Colonic mucosa (tissue), 4 donors: ENCODE measurements around the gene AUTS2. TPM values are rescaled to one million over a fixed set of nuclear protein-coding genes. Genes with fewer than 3 reads are reported as not detected.

Experiments
- DNase-seq: peaks from one replicate; pipeline ENCODE4 v3.0.0-alpha.2; 2020
- H3K27ac ChIP-seq: fragments of 200-600 bp; one replicate; pipeline ENCODE4 v1.8.0; 2021
- H3K27me3 ChIP-seq: fragments of 200-600 bp; one replicate; pipeline ENCODE4 v1.8.0; 2021
- H3K36me3 ChIP-seq: fragments of 200-600 bp; one replicate; pipeline ENCODE4 v1.8.0; 2021
- H3K4me1 ChIP-seq: fragments of 200-600 bp; one replicate; pipeline ENCODE4 v1.8.0; 2021; ENCODE audit warnings: mild to moderate bottlenecking
- H3K4me3 ChIP-seq: fragments of 200-600 bp; one replicate; pipeline ENCODE4 v1.8.0; 2021
- H3K9ac ChIP-seq, 2 donors: one replicate each; pipeline ENCODE4 v1.7.0; 2013; ENCODE audit warnings: control low read depth in 2 of 2, low read depth in 2 of 2, low read length in 2 of 2
- H3K9me3 ChIP-seq: fragments of 200-600 bp; one replicate; pipeline ENCODE4 v1.8.0; 2021
- intact Hi-C: fragments of 100-400 bp; cut with DNase I; formaldehyde crosslinking; loops from one replicate; pipeline ENCODE4 v1.14.1; 2022
- total RNA-seq, 2 donors: library from RNA; stranded (reverse); fragmentation: NEBNext Ultra II Directional in 1 of 2; extraction: Animal tissue kit (Norgen Biotek cat#: 25700) in 1 of 2; gene quantifications; one replicate each; pipeline ENCODE4 v1.2.1, GENCODE V29; 2021
- TF ChIP-seq, protein P1 (sequence below): fragments of 200-600 bp; IDR thresholded peaks from one replicate; pipeline ENCODE4 v1.8.0; 2022; ENCODE audit warnings: antibody characterized with exemption, mild to moderate bottlenecking
- donor health status: healthy.
- donor health status: DM: no; HTN: no; CAD: no.
- donor health status: DM: no; HTN: no; CAD: no.

Gene AUTS2
- total RNA-seq, 2 donors from 2014 or later = 39.8 to 42.3 TPM

DNA sequence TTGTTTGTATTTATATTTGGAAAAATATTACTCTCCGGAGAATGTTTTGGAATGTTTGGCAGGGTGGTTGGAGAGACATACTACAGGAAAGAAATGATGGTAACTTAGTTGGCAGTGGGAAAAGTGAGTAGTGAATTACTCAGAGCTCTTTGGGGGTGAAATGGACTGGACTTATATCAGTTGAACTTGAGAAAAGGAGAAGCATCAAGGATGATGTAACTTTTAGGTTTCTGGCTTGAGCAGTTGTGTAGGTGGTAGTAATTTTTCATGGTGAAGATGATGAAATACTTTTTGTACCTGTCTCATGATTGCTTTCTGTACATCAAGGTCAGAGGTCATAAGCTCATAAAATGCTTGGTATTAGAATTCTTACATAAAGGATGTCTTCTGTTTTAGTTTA, 617.2 kb downstream of the AUTS2 start:
- H3K9me3 ChIP-seq = no peaks in the 10 kb centered on the region
- TF ChIP-seq, protein P1, sequence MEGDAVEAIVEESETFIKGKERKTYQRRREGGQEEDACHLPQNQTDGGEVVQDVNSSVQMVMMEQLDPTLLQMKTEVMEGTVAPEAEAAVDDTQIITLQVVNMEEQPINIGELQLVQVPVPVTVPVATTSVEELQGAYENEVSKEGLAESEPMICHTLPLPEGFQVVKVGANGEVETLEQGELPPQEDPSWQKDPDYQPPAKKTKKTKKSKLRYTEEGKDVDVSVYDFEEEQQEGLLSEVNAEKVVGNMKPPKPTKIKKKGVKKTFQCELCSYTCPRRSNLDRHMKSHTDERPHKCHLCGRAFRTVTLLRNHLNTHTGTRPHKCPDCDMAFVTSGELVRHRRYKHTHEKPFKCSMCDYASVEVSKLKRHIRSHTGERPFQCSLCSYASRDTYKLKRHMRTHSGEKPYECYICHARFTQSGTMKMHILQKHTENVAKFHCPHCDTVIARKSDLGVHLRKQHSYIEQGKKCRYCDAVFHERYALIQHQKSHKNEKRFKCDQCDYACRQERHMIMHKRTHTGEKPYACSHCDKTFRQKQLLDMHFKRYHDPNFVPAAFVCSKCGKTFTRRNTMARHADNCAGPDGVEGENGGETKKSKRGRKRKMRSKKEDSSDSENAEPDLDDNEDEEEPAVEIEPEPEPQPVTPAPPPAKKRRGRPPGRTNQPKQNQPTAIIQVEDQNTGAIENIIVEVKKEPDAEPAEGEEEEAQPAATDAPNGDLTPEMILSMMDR = no peak
- H3K36me3 ChIP-seq = no peaks in the 10 kb centered on the region
- H3K27me3 ChIP-seq = no peaks in the 10 kb centered on the region
- H3K4me3 ChIP-seq = no peak overlapping the region
- no peak overlapping the region for H3K27ac ChIP-seq
- intact Hi-C loops = no loop called here
- no peak for DNase-seq
- H3K4me1 ChIP-seq = no peaks in the 10 kb centered on the region
- no peak overlapping the region for H3K9ac ChIP-seq

DNA sequence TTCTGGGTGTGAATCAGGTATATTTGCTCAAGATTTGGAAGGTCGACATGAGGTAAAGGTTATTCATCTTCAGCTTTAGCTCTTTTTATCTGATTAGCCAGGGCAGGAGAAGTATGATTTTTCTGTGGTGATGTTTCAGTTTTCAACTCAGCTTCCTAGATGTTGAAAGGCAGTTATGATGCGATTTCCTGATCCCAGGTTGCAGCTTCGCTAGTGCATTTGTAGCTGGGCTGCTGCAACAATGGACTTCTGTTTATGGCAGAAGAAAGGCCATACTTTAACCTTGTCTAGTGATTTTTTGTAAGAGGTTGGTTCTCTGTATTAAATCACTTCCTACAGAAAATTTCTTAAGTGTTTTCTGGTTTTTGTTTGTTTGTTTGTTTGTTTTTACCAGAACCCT, 619.3 kb downstream of the AUTS2 start:
- no peaks in the 10 kb centered on the region for H3K4me1 ChIP-seq
- intact Hi-C loops = no loop called here
- DNase-seq = no peak
- TF ChIP-seq, protein P1 = no peak
- no peak overlapping the region for H3K4me3 ChIP-seq
- no peak overlapping the region for H3K9ac ChIP-seq
- no peaks in the 10 kb centered on the region for H3K36me3 ChIP-seq
- no peak overlapping the region for H3K27ac ChIP-seq
- H3K9me3 ChIP-seq = no peaks in the 10 kb centered on the region
- H3K27me3 ChIP-seq = no peaks in the 10 kb centered on the region

DNA sequence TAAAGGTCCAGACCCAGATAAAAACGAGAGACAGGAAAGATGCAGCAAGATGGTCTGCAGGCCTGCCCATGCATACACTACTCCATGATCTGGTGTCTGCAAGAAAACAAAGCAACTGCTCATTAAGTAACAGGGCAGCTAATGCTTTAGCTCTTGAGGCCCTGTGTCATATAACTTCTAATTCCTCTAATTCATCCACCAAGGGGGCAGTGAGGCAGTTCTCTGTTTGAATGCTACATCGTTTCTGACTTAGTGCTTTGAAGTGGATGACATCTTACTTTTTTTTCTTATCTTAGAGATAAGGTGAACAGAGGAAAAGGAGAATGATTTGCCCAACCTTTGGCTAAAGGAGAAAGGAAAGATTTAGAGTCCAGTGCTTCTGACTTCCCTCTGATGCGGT, 619.7 kb downstream of the AUTS2 start:
- no peaks in the 10 kb centered on the region for H3K27me3 ChIP-seq
- H3K9ac ChIP-seq = no peak overlapping the region
- TF ChIP-seq, protein P1 = no peak
- intact Hi-C loops = no loop called here
- no peak for DNase-seq
- no peaks in the 10 kb centered on the region for H3K9me3 ChIP-seq
- no peak overlapping the region for H3K27ac ChIP-seq
- H3K4me3 ChIP-seq = no peak overlapping the region
- no peaks in the 10 kb centered on the region for H3K4me1 ChIP-seq
- H3K36me3 ChIP-seq = no peaks in the 10 kb centered on the region

DNA sequence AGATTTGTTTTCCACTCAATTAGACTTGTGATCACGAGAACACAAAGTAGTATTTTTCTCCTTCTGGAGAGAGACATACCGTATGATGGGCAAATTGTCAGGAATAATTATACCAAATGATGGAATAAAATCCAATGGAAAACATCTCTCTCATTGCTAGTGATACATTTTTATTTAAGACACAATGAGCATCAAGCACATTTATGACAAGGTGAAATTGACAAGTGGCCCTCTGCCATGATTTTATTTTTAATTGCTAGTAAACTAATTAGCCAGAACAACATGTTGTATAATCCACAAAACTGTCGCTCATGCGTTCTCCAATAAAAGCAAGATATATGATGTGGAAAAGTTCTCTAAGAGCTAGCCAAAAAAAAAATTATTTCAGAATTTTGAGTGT, 620.8 kb downstream of the AUTS2 start:
- TF ChIP-seq, protein P1 = no peak
- no peaks in the 10 kb centered on the region for H3K4me1 ChIP-seq
- no peak for DNase-seq
- no peak overlapping the region for H3K9ac ChIP-seq
- H3K27me3 ChIP-seq = no peaks in the 10 kb centered on the region
- H3K27ac ChIP-seq = no peak overlapping the region
- intact Hi-C loops = no loop called here
- H3K36me3 ChIP-seq = no peaks in the 10 kb centered on the region
- no peak overlapping the region for H3K4me3 ChIP-seq
- no peaks in the 10 kb centered on the region for H3K9me3 ChIP-seq

DNA sequence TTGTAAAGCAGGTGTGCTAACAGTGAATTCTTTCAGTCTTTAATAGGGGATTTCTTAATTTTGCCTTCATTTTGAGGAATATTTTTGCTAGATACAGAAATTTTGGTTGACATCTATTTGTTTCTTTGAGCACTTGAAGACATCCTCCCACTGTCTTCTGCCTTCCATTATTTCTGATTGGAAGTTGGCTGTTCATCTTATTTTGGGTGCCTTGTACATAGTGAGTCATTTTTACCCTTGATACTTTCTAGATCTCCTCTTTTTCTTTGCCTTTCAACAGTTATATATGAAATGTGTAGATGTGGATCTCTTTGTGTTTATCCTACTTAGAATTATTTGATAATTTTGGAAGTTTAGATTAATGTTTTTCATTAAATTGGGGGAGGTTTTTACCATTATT, 631.0 kb downstream of the AUTS2 start:
- no peak overlapping the region for H3K4me3 ChIP-seq
- no peak overlapping the region for H3K9ac ChIP-seq
- intact Hi-C loops = no loop called here
- TF ChIP-seq, protein P1 = no peak
- H3K27ac ChIP-seq = no peak overlapping the region
- no peaks in the 10 kb centered on the region for H3K36me3 ChIP-seq
- no peaks in the 10 kb centered on the region for H3K9me3 ChIP-seq
- DNase-seq = no peak
- no peaks in the 10 kb centered on the region for H3K4me1 ChIP-seq
- no peaks in the 10 kb centered on the region for H3K27me3 ChIP-seq

DNA sequence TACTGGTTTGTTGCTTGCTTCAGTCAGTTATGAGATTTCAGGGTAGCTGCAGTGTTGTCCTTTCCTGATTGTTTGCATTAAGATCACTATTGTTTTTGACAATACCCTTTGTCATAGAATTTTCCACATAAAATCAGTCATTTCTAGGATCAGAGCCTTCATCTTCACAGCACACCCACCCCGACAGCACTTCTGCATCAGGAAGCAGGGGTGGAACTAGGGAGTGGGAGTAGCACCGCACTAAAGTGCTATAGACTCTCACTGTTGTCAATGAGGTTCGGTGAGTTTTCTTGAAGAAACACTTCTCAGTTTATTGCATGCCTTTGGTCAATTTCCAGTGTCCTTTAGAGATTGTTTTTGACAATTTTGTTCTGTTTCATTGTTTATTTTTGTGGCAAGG, 632.5 kb downstream of the AUTS2 start:
- intact Hi-C loops = no loop called here
- TF ChIP-seq, protein P1 = no peak
- H3K27me3 ChIP-seq = no peaks in the 10 kb centered on the region

More for the DNA sequence above, 632.5 kb downstream of the AUTS2 start:
- no peak overlapping the region for H3K9ac ChIP-seq
- no peaks in the 10 kb centered on the region for H3K9me3 ChIP-seq
- H3K36me3 ChIP-seq = no peaks in the 10 kb centered on the region
- H3K27ac ChIP-seq = no peak overlapping the region
- DNase-seq = no peak
- no peaks in the 10 kb centered on the region for H3K4me1 ChIP-seq
- no peak overlapping the region for H3K4me3 ChIP-seq
